HepG2 (cell line): ENCODE data around the gene CCDC148. TPM values are rescaled to one million over a fixed set of nuclear protein-coding genes. Genes with fewer than 3 reads are reported as not detected.

Experiments
- ATAC-seq: fragments of 200-7000 bp; cut with Tn5 transposase; 3 replicates; pipeline ENCODE4 v1.9.1; 2020; ENCODE audit warnings: mild to moderate bottlenecking, moderate library complexity
- BruUV-seq: library from RNA; stranded (reverse); fragments of 400-500 nt; replicated peaks from 2 replicates; lab custom pipeline; 2021; lab: Mats Ljungman, UMichigan
- CTCF ChIA-PET: fragments of 300-600 bp; formaldehyde crosslinking; extraction: SDS; loops from one replicate; lab custom pipeline; 2021; ENCODE audit warnings: low total read pairs, inconsistent platforms, low intra/inter-chr PET ratio; lab: Yijun Ruan, JAX
- POLR2A ChIA-PET: fragments of 350-600 bp; sonication (Branson Sonifier 250); formaldehyde crosslinking; loops from one replicate; lab custom pipeline; 2020; ENCODE audit warnings: antibody characterized with exemption, inconsistent platforms; lab: Yijun Ruan, JAX
- DNase-seq: peaks from one replicate; pipeline ENCODE4 v3.0.0-alpha.2; 2015; ENCODE audit warnings: low spot score
- FAIRE-seq: peaks from 3 replicates; lab custom pipeline; 2011; peaks lifted over from hg19 to GRCh38; lab: Jason Lieb, UNC
- H2AFZ ChIP-seq: one replicate; pipeline ENCODE4 v1.6.1; 2011; ENCODE audit warnings: low read length, inconsistent platforms
- H3K27ac ChIP-seq: fragments of 300-600 bp; 3 replicates; pipeline ENCODE4 v1.8.0; 2011; ENCODE audit warnings: mixed run types, mild to moderate bottlenecking, mixed read lengths, low read length, inconsistent platforms; ENCODE audit not compliant: insufficient read depth; ENCODE audit errors: extremely low read length
- H3K27me3 ChIP-seq, 2 experiments: fragments of 200-600 bp in 1 of 2; 2 replicates in 1 of 2; 3 replicates in 1 of 2; pipeline versions ENCODE4 v1.6.0 to v1.8.0; 2011; ENCODE audit warnings: low read length in 2 of 2, mild to moderate bottlenecking in 2 of 2, moderate library complexity in 2 of 2, inconsistent platforms in 1 of 2; ENCODE audit not compliant: insufficient read depth in 2 of 2, control insufficient read depth in 1 of 2
- H3K36me3 ChIP-seq, 2 experiments: fragments of 200-600 bp in 1 of 2; replicated peaks in 1 of 2; 2 replicates in 1 of 2; 3 replicates in 1 of 2; pipeline versions ENCODE4 v1.5.1 to v1.8.0; 2011; ENCODE audit warnings: low read length in 2 of 2, inconsistent platforms in 1 of 2; ENCODE audit not compliant: insufficient read depth in 2 of 2, control insufficient read depth in 1 of 2
- H3K4me1 ChIP-seq: 2 replicates; pipeline ENCODE4 v1.5.1; 2012; ENCODE audit warnings: low read length, inconsistent platforms; ENCODE audit not compliant: insufficient read depth
- H3K4me2 ChIP-seq: 2 replicates; pipeline ENCODE4 v1.6.0; 2011; ENCODE audit warnings: low read depth, low read length, inconsistent platforms
- H3K4me3 ChIP-seq, 3 experiments: fragments of 200-600 bp in 1 of 3; sonication (generic), shearing (Covaris generic) in 1 of 3; replicated peaks in 1 of 3; 2 replicates each; pipeline ENCODE4 v1.5.1; 2011 to 2016; ENCODE audit warnings: low read length in 3 of 3, inconsistent platforms in 2 of 3, low read depth in 2 of 3, mild to moderate bottlenecking in 2 of 3, control low read depth in 1 of 3, mixed read lengths in 1 of 3; ENCODE audit not compliant: insufficient read depth in 1 of 3
- H3K79me2 ChIP-seq: one replicate; pipeline ENCODE4 v1.6.1; 2011; ENCODE audit warnings: low read length, inconsistent platforms; ENCODE audit not compliant: insufficient read depth
- H3K9ac ChIP-seq: 2 replicates; pipeline ENCODE4 v1.6.0; 2011; ENCODE audit warnings: mild to moderate bottlenecking, low read depth, low read length, inconsistent platforms; ENCODE audit not compliant: insufficient read depth
- H3K9me3 ChIP-seq: 2 replicates; pipeline ENCODE4 v1.5.1; 2012; ENCODE audit warnings: mild to moderate bottlenecking, low read length
- H4K20me1 ChIP-seq: 2 replicates; pipeline ENCODE4 v1.6.0; 2011; ENCODE audit warnings: inconsistent platforms, mild to moderate bottlenecking, low read length, moderate library complexity; ENCODE audit not compliant: insufficient read depth
- KLF11 ChIP-seq: IDR thresholded peaks from 2 replicates; pipeline ENCODE4 v1.6.1; 2016; ENCODE audit warnings: missing compliant biosample characterization
- MEF2D ChIP-seq: sonication (generic); formaldehyde crosslinking; IDR thresholded peaks from 2 replicates; pipeline ENCODE4 v1.5.1; 2020; ENCODE audit warnings: mild to moderate bottlenecking, missing genetic modification reagents
- MLLT10 ChIP-seq: sonication (generic); formaldehyde crosslinking; IDR thresholded peaks from 2 replicates; pipeline ENCODE4 v1.4.0; 2020; ENCODE audit warnings: missing genetic modification reagents
- NCOA5 ChIP-seq: sonication (generic); formaldehyde crosslinking; IDR thresholded peaks from 2 replicates; pipeline ENCODE4 v1.4.0; 2020; ENCODE audit warnings: missing genetic modification reagents
- PTBP1 ChIP-seq: fragments of 200-400 bp; formaldehyde crosslinking; IDR thresholded peaks from 2 replicates; pipeline ENCODE4 v1.6.1; 2018; ENCODE audit warnings: low read length, low read depth; ENCODE audit not compliant: poor library complexity, severe bottlenecking
- SOX6 ChIP-seq, 2 experiments: fragments of 450-650 bp in 1 of 2; sonication (generic) in 1 of 2; formaldehyde crosslinking in 1 of 2; IDR thresholded peaks; 2 replicates each; pipeline versions ENCODE4 v1.4.0 to v1.6.1; 2017 to 2020; ENCODE audit warnings: antibody characterized with exemption in 1 of 2, mild to moderate bottlenecking in 1 of 2, missing genetic modification reagents in 1 of 2
- in situ Hi-C: cut with HindIII; loops from 2 replicates; pipeline ENCODE4 v1.10.0; 2017; ENCODE audit warnings: low pct_unique_long_range_greater_than_20kb; ENCODE audit not compliant: extremely low pct_ligation_motif_present
- intact Hi-C: fragments of 100-400 bp; cut with micrococcal nuclease; formaldehyde crosslinking; loops from one replicate; pipeline ENCODE4 v1.10.0; 2022; ENCODE audit not compliant: unreplicated experiment
- polyA plus RNA-seq, 8 experiments: library from polyadenylated mRNA; depleted of rRNA in 3 of 8; stranded (reverse) in 7 of 8; unstranded in 1 of 8; fragments of >200 nt; fragmentation: Illumina TruSeq in 4 of 8; extraction: Trizol in 4 of 8; gene quantifications; 2 replicates each; pipeline versions ENCODE4 v1.2.1 to v1.2.3, GENCODE V29; 2011 to 2016; ENCODE audit warnings: low read depth in 4 of 8, missing spikeins in 1 of 8, mixed read lengths in 1 of 8; ENCODE audit not compliant: insufficient read depth in 1 of 8
- total RNA-seq, 5 experiments: library from RNA; depleted of rRNA; stranded (reverse); fragments of >200 nt; fragmentation: Illumina TruSeq; extraction: Trizol; gene quantifications; 2 replicates each; pipeline ENCODE4 v1.2.3, GENCODE V29; 2016; ENCODE audit warnings: low read depth in 1 of 5
- TF ChIP-seq, protein P1 (sequence below): sonication (generic); formaldehyde crosslinking; IDR thresholded peaks from 2 replicates; pipeline ENCODE4 v1.4.0; 2020; ENCODE audit warnings: missing genetic modification reagents

Gene CCDC148
- total and polyA plus RNA-seq, 2 of the 13 experiments (the other 11 are each of a cell fraction or from before 2014, with no cell fraction given), result 0.30 to 0.49 TPM

GRCh38 chr2:158380746-158381145 lies 75.8 kb downstream of the CCDC148 start:
- Histone ChIP-seq H3K9ac (no peak overlapping the region), H2AFZ (no peak overlapping the region), H3K36me3 (no peaks in the 10 kb centered on the region), H3K4me1 (no peaks in the 10 kb centered on the region), H3K9me3 (no peaks in the 10 kb centered on the region), H3K79me2 (no peaks in the 10 kb centered on the region), H3K27me3 (no peaks in the 10 kb centered on the region; a peak in 1 of 5 replicates), H4K20me1 (no peaks in the 10 kb centered on the region), H3K4me2 (no peak overlapping the region), H3K27ac (no peak overlapping the region), H3K4me3 (no peak overlapping the region)
- intact Hi-C loops (no loop called here), in situ Hi-C loops (no loop called here)
- no peak for ATAC-seq
- POLR2A ChIA-PET, result no interaction called here
- FAIRE-seq, result no peak
- no TSS peak for BruUV-seq
- DNase-seq, result no peak
- TF ChIP-seq MLLT10 (CRISPR knock-in tag) (no peak), MEF2D (CRISPR knock-in tag) (no peak), SOX6 (IDR thresholded peaks at IDR 0.05) (no peak), SOX6 (CRISPR knock-in tag; IDR thresholded peaks at IDR 0.05) (no peak), KLF11 (CRISPR knock-in tag) (no peak), PTBP1 (no peak), NCOA5 (no peak)
- TF ChIP-seq, protein P1, sequence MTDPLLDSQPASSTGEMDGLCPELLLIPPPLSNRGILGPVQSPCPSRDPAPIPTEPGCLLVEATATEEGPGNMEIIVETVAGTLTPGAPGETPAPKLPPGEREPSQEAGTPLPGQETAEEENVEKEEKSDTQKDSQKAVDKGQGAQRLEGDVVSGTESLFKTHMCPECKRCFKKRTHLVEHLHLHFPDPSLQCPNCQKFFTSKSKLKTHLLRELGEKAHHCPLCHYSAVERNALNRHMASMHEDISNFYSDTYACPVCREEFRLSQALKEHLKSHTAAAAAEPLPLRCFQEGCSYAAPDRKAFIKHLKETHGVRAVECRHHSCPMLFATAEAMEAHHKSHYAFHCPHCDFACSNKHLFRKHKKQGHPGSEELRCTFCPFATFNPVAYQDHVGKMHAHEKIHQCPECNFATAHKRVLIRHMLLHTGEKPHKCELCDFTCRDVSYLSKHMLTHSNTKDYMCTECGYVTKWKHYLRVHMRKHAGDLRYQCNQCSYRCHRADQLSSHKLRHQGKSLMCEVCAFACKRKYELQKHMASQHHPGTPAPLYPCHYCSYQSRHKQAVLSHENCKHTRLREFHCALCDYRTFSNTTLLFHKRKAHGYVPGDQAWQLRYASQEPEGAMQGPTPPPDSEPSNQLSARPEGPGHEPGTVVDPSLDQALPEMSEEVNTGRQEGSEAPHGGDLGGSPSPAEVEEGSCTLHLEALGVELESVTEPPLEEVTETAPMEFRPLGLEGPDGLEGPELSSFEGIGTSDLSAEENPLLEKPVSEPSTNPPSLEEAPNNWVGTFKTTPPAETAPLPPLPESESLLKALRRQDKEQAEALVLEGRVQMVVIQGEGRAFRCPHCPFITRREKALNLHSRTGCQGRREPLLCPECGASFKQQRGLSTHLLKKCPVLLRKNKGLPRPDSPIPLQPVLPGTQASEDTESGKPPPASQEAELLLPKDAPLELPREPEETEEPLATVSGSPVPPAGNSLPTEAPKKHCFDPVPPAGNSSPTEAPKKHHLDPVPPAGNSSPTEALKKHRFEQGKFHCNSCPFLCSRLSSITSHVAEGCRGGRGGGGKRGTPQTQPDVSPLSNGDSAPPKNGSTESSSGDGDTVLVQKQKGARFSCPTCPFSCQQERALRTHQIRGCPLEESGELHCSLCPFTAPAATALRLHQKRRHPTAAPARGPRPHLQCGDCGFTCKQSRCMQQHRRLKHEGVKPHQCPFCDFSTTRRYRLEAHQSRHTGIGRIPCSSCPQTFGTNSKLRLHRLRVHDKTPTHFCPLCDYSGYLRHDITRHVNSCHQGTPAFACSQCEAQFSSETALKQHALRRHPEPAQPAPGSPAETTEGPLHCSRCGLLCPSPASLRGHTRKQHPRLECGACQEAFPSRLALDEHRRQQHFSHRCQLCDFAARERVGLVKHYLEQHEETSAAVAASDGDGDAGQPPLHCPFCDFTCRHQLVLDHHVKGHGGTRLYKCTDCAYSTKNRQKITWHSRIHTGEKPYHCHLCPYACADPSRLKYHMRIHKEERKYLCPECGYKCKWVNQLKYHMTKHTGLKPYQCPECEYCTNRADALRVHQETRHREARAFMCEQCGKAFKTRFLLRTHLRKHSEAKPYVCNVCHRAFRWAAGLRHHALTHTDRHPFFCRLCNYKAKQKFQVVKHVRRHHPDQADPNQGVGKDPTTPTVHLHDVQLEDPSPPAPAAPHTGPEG, result no peak
- CTCF ChIA-PET, result no interaction called here
